Activated CD4-positive, alpha-beta T cell treated with anti-CD3 and anti-CD28 coated beads, Interleukin-2, amount 10 ng/mL, durations not matched to agents 7 days and 5 days (primary cell): ENCODE measurements around the gene TMEM178A. TPM values are rescaled to one million over a fixed set of nuclear protein-coding genes. Genes with fewer than 3 reads are reported as not detected.

Experiments used
- CTCF ChIA-PET: fragments of 350-600 bp; sonication (Branson Sonifier 250); formaldehyde crosslinking; loops from one replicate; lab custom pipeline; 2021; ENCODE audit warnings: antibody characterized with exemption; lab: Charles Lee
- POLR2A ChIA-PET: fragments of 350-600 bp; sonication (Branson Sonifier 250); formaldehyde crosslinking; loops from one replicate; lab custom pipeline; 2021; ENCODE audit warnings: antibody characterized with exemption; lab: Charles Lee
- DNase-seq: peaks from one replicate; pipeline ENCODE4 v3.0.0-alpha.2; 2020
- H3K27ac Mint-ChIP-seq: one replicate; pipeline ENCODE4 v1.8.0; 2021; ENCODE audit warnings: mild to moderate bottlenecking, moderate library complexity, mixed read lengths
- H3K27me3 Mint-ChIP-seq: one replicate; pipeline ENCODE4 v1.8.0; 2021; ENCODE audit warnings: mixed read lengths
- H3K36me3 Mint-ChIP-seq: one replicate; pipeline ENCODE4 v1.8.0; 2021; ENCODE audit warnings: low read depth, mixed read lengths
- H3K4me1 Mint-ChIP-seq: one replicate; pipeline ENCODE4 v1.8.0; 2021; ENCODE audit warnings: mixed read lengths
- H3K4me3 Mint-ChIP-seq: one replicate; pipeline ENCODE4 v1.8.0; 2021; ENCODE audit warnings: mild to moderate bottlenecking, moderate library complexity, mixed read lengths
- H3K9me3 Mint-ChIP-seq: one replicate; pipeline ENCODE4 v1.8.0; 2021; ENCODE audit warnings: mixed read lengths
- total RNA-seq, 2 experiments: library from RNA; stranded (reverse); gene quantifications; one replicate each; pipeline ENCODE4 v1.2.3, GENCODE V29; 2021

TMEM178A gene
- total RNA-seq, 2 experiments from 2014 or later, result 0.32 TPM; not detected in 1

DNA sequence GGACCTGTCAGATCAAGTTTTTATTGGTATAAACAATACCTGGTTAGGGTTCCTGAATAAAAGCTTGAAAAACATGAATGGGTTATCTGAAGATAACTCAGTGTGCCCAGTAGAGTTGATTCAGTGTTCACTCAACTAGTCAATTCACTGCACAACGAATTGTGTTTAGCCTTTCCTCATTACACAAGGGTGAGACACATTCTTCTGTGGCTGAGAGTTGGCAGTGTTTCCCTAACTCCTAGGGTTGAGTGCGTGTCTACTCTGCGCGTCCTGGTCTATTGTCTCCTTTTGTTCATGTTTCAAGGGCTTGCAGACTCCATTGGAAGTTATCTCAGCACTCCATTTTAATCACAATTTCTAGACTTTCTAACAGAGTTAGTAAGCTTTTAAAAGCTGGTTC lies 32.8 kb upstream of the TMEM178A start:
- DNase-seq, result no peak
- Mint-ChIP-seq H3K27me3 (peaks cover 2% of the 10 kb centered on the region), H3K9me3 (no peaks in the 10 kb centered on the region), H3K27ac (no peak overlapping the region), H3K4me3 (no peak overlapping the region), H3K36me3 (no peaks in the 10 kb centered on the region), H3K4me1 (no peaks in the 10 kb centered on the region)
- CTCF ChIA-PET, result no interaction called here
- POLR2A ChIA-PET, result no interaction called here

DNA sequence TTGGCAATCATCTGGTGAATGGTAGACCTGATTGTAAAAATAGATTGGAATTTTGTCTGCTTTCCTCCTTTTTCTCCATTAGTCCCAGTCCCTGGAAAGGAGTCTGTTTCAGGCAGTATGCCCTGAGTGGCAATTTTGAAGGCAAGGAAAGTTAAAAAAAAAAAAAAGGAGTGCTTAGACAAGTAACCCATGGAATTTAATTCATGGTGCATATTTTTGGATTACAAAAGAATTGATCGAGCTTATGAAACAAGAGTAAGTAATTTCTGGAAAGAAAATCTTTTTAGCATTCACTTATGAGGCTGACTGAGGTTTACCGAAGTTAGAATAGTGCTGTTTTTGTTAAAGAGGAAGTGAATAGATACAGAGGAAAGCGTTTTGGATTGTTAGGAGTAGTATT lies 29.4 kb upstream of the TMEM178A start:
- Mint-ChIP-seq H3K36me3 (no peaks in the 10 kb centered on the region), H3K27me3 (peaks cover 6% of the 10 kb centered on the region), H3K9me3 (no peaks in the 10 kb centered on the region), H3K4me1 (no peaks in the 10 kb centered on the region), H3K4me3 (no peak overlapping the region), H3K27ac (no peak overlapping the region)
- CTCF ChIA-PET, result interaction anchor here (0.6 kb wide), 2 partner anchors 75 to 720 kb away, joined by 4 read pairs; no protein-coding TSS in a partner anchor
- DNase-seq, result no peak
- POLR2A ChIA-PET, result no interaction called here

DNA sequence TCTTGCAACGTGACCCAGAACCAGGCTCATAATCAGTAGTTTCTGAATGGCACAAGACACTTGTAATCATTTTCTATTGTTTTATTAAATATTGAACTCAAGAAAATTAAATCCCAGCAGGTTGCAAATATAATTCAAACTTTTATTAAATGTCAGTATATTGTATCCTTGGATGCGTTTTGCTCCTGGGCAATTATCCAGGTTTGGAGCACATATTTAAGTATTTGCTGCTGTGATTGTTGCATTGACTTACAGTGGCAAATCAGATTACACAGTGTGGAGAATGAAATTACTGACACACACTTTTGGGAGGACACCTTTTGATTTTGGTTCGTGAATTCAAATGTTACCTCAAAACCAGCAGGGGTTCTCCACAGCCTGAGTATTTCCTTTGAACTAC lies 27.1 kb upstream of the TMEM178A start:
- H3K27ac Mint-ChIP-seq, result no peak overlapping the region
- H3K4me1 Mint-ChIP-seq, result no peaks in the 10 kb centered on the region
- CTCF ChIA-PET, result no interaction called here
- no peaks in the 10 kb centered on the region for H3K36me3 Mint-ChIP-seq
- peaks cover 7% of the 10 kb centered on the region for H3K27me3 Mint-ChIP-seq
- no peak overlapping the region for H3K4me3 Mint-ChIP-seq
- H3K9me3 Mint-ChIP-seq, result no peaks in the 10 kb centered on the region
- DNase-seq, result no peak
- POLR2A ChIA-PET, result no interaction called here

GRCh38 chr2:39640107-39640506 lies 25.6 kb upstream of the TMEM178A start:
- CTCF ChIA-PET, result no interaction called here
- Mint-ChIP-seq H3K4me1 (no peaks in the 10 kb centered on the region), H3K4me3 (no peak overlapping the region), H3K36me3 (no peaks in the 10 kb centered on the region), H3K27ac (no peak overlapping the region), H3K9me3 (no peaks in the 10 kb centered on the region), H3K27me3 (peaks cover 7% of the 10 kb centered on the region)
- no peak for DNase-seq
- POLR2A ChIA-PET, result no interaction called here

- Mint-ChIP-seq H3K4me3 (no peak overlapping the region), H3K9me3 (no peaks in the 10 kb centered on the region), H3K36me3 (no peaks in the 10 kb centered on the region), H3K27ac (no peak overlapping the region), H3K4me1 (no peaks in the 10 kb centered on the region), H3K27me3 (peaks cover 7% of the 10 kb centered on the region)
- ChIA-PET POLR2A (no interaction called here), CTCF (no interaction called here)
- no peak for DNase-seq
Observed at GRCh38 chr2:39640681-39641080, 25.0 kb upstream of the TMEM178A start.

DNA sequence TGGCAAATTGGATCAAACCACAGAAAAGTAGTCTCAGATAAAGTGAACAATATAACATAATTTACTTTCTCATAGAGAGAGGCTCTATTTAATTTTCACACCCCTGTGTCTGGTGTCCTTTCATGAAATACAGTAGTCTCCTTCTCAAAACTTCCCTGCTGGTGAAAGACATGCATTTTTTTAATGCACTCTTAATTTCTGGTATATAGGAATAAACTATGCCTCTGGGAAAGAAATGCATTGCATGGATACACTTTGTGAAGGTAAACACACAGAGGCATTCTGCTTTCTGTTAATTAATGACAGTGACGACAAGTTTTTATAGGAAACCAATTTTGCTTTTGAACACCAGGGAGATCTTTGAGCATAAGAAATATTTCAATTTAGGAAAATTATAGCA lies 24.1 kb upstream of the TMEM178A start:
- Mint-ChIP-seq H3K4me3 (no peak overlapping the region), H3K27me3 (peaks cover 5% of the 10 kb centered on the region), H3K4me1 (no peaks in the 10 kb centered on the region), H3K36me3 (no peaks in the 10 kb centered on the region), H3K9me3 (no peaks in the 10 kb centered on the region), H3K27ac (no peak overlapping the region)
- CTCF ChIA-PET, result no interaction called here
- DNase-seq, result no peak
- POLR2A ChIA-PET, result no interaction called here

DNA sequence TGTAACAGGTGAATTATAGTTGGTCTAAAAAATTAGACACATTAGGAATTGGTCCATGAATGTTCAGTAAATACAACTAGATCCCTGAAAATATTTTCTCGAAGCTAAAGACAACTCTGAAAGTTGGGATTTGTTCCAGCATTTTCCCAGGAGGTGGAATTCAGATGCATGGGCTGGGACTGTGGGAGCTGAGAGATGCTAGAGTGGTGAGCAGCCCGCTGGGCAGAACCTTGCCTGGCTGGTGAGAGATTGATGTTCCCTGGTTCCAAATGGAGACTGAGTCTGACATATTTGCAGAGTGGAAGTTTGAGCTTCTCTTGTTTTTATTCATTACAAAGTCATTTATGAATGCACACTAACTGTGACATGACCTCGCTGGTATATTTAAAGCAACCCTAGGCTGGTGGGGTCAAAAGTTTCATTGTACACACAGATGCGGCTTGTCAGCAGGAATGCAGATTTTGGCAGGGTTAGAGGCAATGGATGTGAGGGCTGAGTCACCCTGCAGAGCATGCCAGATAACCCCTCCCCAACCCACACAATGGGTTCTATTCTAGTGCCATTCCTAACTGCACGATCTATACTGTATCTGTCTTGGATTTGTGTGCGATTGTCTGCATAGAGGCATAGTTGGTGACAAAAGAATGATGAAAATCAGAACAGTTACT lies 23.5 kb upstream of the TMEM178A start:
- no peak overlapping the region for H3K27ac Mint-ChIP-seq
- ChIA-PET CTCF (no interaction called here), POLR2A (no interaction called here)
- H3K27me3 Mint-ChIP-seq, result peaks cover 5% of the 10 kb centered on the region
- H3K9me3 Mint-ChIP-seq, result no peaks in the 10 kb centered on the region
- no peak overlapping the region for H3K4me3 Mint-ChIP-seq
- no peaks in the 10 kb centered on the region for H3K36me3 Mint-ChIP-seq
- no peak for DNase-seq
- H3K4me1 Mint-ChIP-seq, result no peaks in the 10 kb centered on the region

DNA sequence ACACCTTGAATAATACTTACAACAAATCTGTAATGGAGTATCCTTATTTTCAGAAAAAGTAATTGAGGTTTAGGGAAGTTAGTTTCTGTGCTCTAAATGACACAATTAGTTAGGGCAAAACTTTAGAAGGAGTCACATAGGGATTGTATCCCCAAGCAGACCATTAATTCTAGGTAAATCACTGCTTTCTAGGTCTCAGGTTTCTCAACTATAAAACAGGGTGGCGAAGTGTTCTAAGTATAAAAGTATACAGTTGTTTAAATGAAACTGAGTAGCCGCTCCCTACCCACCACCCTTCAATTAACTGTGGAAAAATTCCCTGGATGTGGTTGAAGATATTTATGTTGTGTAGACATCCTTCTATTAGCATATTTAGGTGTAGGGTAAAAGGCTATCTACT lies 19.9 kb upstream of the TMEM178A start:
- H3K36me3 Mint-ChIP-seq, result no peaks in the 10 kb centered on the region
- DNase-seq, result no peak
- no peak overlapping the region for H3K27ac Mint-ChIP-seq
- no peaks in the 10 kb centered on the region for H3K4me1 Mint-ChIP-seq
- peaks cover 4% of the 10 kb centered on the region for H3K27me3 Mint-ChIP-seq
- H3K4me3 Mint-ChIP-seq, result no peak overlapping the region
- CTCF ChIA-PET, result interaction anchor here (1.1 kb wide), 1 partner anchor 268 kb away, joined by 3 read pairs; no protein-coding TSS in a partner anchor
- no peaks in the 10 kb centered on the region for H3K9me3 Mint-ChIP-seq
- POLR2A ChIA-PET, result no interaction called here

- Mint-ChIP-seq H3K27ac (no peak overlapping the region), H3K27me3 (peaks cover 1% of the 10 kb centered on the region), H3K4me3 (no peak overlapping the region), H3K4me1 (no peaks in the 10 kb centered on the region), H3K9me3 (no peaks in the 10 kb centered on the region), H3K36me3 (no peaks in the 10 kb centered on the region)
- POLR2A ChIA-PET, result no interaction called here
- DNase-seq, result no peak
- CTCF ChIA-PET, result no interaction called here
Observed at GRCh38 chr2:39646267-39646666, 19.4 kb upstream of the TMEM178A start.

DNA sequence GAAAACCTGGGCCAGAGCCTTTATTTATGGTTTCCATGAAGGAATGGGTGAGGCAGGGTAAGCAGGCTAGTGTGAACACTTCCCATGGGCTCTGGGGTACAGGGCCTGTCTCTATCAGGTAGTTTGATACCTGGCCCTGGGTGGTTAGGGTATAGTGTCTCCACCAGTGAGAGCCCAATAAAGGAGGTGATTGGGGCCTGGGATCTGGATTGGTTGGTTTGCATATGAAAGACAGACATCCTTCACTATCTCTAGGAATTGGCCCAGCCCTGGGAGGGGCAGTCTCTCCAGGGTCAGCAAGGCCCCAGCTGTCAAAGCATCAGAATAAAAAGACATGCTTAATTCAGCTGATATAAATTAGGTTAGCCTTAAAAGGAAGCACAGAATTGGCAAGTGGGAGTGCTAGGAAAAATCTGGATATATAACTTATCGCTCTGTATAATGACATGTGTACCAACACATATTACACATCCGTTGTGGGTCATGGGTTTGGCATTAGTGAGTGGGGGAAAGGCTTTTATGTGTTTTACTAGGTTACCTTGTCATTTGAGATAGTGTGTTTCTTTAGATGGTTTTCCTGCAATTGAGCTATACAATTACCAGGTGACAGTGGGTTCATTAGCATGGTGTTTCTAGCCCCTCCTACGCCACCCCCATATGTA lies 18.5 kb upstream of the TMEM178A start:
- Mint-ChIP-seq H3K36me3 (no peaks in the 10 kb centered on the region), H3K27me3 (no peaks in the 10 kb centered on the region), H3K27ac (no peak overlapping the region), H3K4me1 (no peaks in the 10 kb centered on the region), H3K9me3 (no peaks in the 10 kb centered on the region), H3K4me3 (no peak overlapping the region)
- ChIA-PET CTCF (no interaction called here), POLR2A (no interaction called here)
- DNase-seq, result no peak

GRCh38 chr2:39648580-39648979 lies 17.1 kb upstream of the TMEM178A start:
- H3K4me1 Mint-ChIP-seq, result no peaks in the 10 kb centered on the region
- no peak overlapping the region for H3K4me3 Mint-ChIP-seq
- POLR2A ChIA-PET, result no interaction called here
- no peaks in the 10 kb centered on the region for H3K36me3 Mint-ChIP-seq
- H3K27me3 Mint-ChIP-seq, result peaks cover 1% of the 10 kb centered on the region
- DNase-seq, result no peak
- no peak overlapping the region for H3K27ac Mint-ChIP-seq
- CTCF ChIA-PET, result interaction anchor here (0.6 kb wide), 1 partner anchor 730 kb away, joined by 3 read pairs; no protein-coding TSS in a partner anchor
- peaks cover 6% of the 10 kb centered on the region for H3K9me3 Mint-ChIP-seq

DNA sequence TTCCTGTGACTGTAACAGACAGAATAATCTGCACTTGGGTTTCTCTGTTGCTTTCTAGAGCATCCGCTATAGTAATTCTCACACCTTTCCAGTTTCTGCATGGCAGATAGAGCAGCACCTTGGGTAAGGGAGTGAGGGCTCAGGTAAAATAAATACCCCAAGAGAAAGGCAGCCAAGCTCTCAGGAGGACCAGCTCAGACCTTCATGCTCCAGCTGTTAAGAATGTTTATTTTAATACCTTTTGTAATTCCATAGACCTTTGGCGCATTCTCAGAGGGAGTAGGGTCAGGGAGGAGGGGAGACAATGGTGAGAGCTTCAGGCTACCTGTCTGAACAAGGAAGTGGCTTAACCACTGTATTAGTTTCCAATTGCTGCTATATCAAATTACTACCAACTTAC lies 16.2 kb upstream of the TMEM178A start:
- Mint-ChIP-seq H3K27me3 (peaks cover 5% of the 10 kb centered on the region), H3K4me1 (no peaks in the 10 kb centered on the region)
- POLR2A ChIA-PET, result no interaction called here

DNA sequence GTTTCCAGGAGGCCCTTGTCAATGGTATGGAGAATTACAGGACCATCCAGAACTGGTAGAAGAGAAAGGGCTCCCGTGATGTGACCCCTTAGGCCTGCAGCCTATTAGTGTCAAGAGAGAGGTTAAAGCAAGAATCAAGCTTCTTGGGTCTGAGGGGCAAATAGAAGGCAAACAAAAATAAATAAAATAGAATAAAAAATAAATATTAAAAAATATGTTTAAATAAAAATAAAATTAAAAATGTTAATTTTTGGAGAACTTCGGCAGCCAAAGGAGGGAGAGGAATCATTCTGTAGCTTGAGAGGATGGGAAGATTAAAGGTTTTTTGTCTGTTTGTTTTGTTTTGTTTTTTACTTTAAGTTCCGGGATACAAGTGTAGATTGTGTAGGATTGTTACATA lies 15.2 kb upstream of the TMEM178A start:
- ChIA-PET POLR2A (no interaction called here), CTCF (no interaction called here)
- no peak for DNase-seq
- Mint-ChIP-seq H3K27me3 (peaks cover 5% of the 10 kb centered on the region), H3K9me3 (peaks cover 6% of the 10 kb centered on the region), H3K36me3 (no peaks in the 10 kb centered on the region), H3K4me3 (no peak overlapping the region), H3K27ac (no peak overlapping the region), H3K4me1 (no peaks in the 10 kb centered on the region)

More for the DNA sequence above, 16.2 kb upstream of the TMEM178A start:
- H3K9me3 Mint-ChIP-seq, result peaks cover 6% of the 10 kb centered on the region
- CTCF ChIA-PET, result no interaction called here
- no peaks in the 10 kb centered on the region for H3K36me3 Mint-ChIP-seq
- H3K27ac Mint-ChIP-seq, result no peak overlapping the region
- no peak for DNase-seq
- H3K4me3 Mint-ChIP-seq, result no peak overlapping the region
